ENCODE results near the gene KAZN.

Gene KAZN

GRCh38 chr1:15004396-15004795 lies 405.9 kb downstream of the KAZN start:
- DNase-seq (ENCODE audit: low read depth in 2 of 2) = no peak

GRCh38 chr1:15005116-15005515 lies 406.6 kb downstream of the KAZN start:
- DNase-seq (ENCODE audit: low read depth in 2 of 2) = no peak

- no peak for DNase-seq (ENCODE audit: low read depth in 2 of 2)
These were observed 408.9 kb downstream of the KAZN start for GRCh38 chr1:15007368-15007767.

- no peak for DNase-seq (ENCODE audit: low read depth in 2 of 2)
These were observed 409.4 kb downstream of the KAZN start for GRCh38 chr1:15007842-15008241.

GRCh38 chr1:15008783-15009729 lies 410.6 kb downstream of the KAZN start:
- DNase-seq (ENCODE audit: low read depth in 2 of 2) = no peak

- no peak for DNase-seq (ENCODE audit: low read depth in 2 of 2)
These were observed 412.7 kb downstream of the KAZN start for GRCh38 chr1:15011160-15011559.

GRCh38 chr1:15011661-15012060 lies 413.2 kb downstream of the KAZN start:
- DNase-seq (ENCODE audit: low read depth in 2 of 2) = no peak

GRCh38 chr1:15012822-15013221 lies 414.3 kb downstream of the KAZN start:
- DNase-seq (ENCODE audit: low read depth in 2 of 2) = no peak

GRCh38 chr1:15013767-15014166 lies 415.3 kb downstream of the KAZN start:
- DNase-seq (ENCODE audit: low read depth in 2 of 2) = no peak

- no peak for DNase-seq (ENCODE audit: low read depth in 2 of 2)
These were observed 416.0 kb downstream of the KAZN start for GRCh38 chr1:15014516-15014915.

GRCh38 chr1:15016001-15016400 lies 417.5 kb downstream of the KAZN start:
- no peak for DNase-seq (ENCODE audit: low read depth in 2 of 2)

GRCh38 chr1:15016526-15016925 lies 418.0 kb downstream of the KAZN start:
- DNase-seq (ENCODE audit: low read depth in 2 of 2) = no peak

GRCh38 chr1:15017120-15017519 lies 418.6 kb downstream of the KAZN start:
- no peak for DNase-seq (ENCODE audit: low read depth in 2 of 2)

GRCh38 chr1:15018767-15019166 lies 420.3 kb downstream of the KAZN start:
- no peak for DNase-seq (ENCODE audit: low read depth in 2 of 2)

- no peak for DNase-seq (ENCODE audit: low read depth in 2 of 2)
These were observed 422.7 kb downstream of the KAZN start for GRCh38 chr1:15020943-15021745.

GRCh38 chr1:15022048-15022447 lies 423.6 kb downstream of the KAZN start:
- no peak for DNase-seq (ENCODE audit: low read depth in 2 of 2)

GRCh38 chr1:15023205-15023604 lies 424.7 kb downstream of the KAZN start:
- no peak for DNase-seq (ENCODE audit: low read depth in 2 of 2)

- DNase-seq (ENCODE audit: low read depth in 2 of 2) = no peak
These were observed 425.5 kb downstream of the KAZN start for GRCh38 chr1:15023976-15024375.

- no peak for DNase-seq (ENCODE audit: low read depth in 2 of 2)
These were observed 427.6 kb downstream of the KAZN start for GRCh38 chr1:15026117-15026489.

- peak; percentile 14 to 16 for DNase-seq (ENCODE audit: low read depth in 2 of 2)
These were observed 429.1 kb downstream of the KAZN start for GRCh38 chr1:15027515-15027986.

GRCh38 chr1:15028102-15028501 lies 429.6 kb downstream of the KAZN start:
- DNase-seq (ENCODE audit: low read depth in 2 of 2) = no peak

GRCh38 chr1:15028616-15029015 lies 430.1 kb downstream of the KAZN start:
- no peak for DNase-seq (ENCODE audit: low read depth in 2 of 2)

- DNase-seq (ENCODE audit: low read depth in 2 of 2) = no peak
These were observed 430.6 kb downstream of the KAZN start for GRCh38 chr1:15029036-15029435.
